ENCODE data around the gene EMX2.

DNA sequence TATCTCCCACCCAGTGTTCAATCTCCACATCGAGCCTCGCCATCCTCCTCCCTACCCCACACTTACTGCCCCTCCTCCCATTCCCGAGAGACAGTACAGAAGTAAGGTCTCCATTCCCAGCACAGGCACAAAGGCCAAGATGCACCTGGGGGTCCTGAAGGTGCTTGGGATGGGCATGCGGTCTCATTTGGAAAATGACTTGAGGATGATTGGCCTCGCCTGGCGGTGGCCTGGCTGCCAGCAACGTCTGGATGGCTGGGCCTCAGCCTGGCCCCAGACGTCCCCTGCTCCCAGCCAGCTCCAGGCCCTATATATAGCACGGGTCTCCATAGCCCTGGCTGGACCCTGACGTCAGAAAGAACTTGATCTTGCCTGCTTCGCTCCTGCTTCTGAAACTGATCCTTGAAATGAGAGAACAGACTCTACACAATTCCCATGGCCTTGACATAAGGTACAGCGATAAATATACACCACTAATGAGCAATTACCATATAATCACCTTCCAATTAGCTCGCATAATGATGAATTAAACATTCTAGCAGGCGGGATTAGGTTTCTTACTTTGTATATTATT is 11.8 kb downstream of the EMX2 start:
- TF ChIP-seq, protein P1, sequence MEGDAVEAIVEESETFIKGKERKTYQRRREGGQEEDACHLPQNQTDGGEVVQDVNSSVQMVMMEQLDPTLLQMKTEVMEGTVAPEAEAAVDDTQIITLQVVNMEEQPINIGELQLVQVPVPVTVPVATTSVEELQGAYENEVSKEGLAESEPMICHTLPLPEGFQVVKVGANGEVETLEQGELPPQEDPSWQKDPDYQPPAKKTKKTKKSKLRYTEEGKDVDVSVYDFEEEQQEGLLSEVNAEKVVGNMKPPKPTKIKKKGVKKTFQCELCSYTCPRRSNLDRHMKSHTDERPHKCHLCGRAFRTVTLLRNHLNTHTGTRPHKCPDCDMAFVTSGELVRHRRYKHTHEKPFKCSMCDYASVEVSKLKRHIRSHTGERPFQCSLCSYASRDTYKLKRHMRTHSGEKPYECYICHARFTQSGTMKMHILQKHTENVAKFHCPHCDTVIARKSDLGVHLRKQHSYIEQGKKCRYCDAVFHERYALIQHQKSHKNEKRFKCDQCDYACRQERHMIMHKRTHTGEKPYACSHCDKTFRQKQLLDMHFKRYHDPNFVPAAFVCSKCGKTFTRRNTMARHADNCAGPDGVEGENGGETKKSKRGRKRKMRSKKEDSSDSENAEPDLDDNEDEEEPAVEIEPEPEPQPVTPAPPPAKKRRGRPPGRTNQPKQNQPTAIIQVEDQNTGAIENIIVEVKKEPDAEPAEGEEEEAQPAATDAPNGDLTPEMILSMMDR (tag by site-specific recombination; IDR thresholded peaks at IDR 0.05): no peak
- no peak for TF ChIP-seq GLI4 (tag by site-specific recombination; IDR thresholded peaks at IDR 0.05)
- TF ChIP-seq, protein P2, sequence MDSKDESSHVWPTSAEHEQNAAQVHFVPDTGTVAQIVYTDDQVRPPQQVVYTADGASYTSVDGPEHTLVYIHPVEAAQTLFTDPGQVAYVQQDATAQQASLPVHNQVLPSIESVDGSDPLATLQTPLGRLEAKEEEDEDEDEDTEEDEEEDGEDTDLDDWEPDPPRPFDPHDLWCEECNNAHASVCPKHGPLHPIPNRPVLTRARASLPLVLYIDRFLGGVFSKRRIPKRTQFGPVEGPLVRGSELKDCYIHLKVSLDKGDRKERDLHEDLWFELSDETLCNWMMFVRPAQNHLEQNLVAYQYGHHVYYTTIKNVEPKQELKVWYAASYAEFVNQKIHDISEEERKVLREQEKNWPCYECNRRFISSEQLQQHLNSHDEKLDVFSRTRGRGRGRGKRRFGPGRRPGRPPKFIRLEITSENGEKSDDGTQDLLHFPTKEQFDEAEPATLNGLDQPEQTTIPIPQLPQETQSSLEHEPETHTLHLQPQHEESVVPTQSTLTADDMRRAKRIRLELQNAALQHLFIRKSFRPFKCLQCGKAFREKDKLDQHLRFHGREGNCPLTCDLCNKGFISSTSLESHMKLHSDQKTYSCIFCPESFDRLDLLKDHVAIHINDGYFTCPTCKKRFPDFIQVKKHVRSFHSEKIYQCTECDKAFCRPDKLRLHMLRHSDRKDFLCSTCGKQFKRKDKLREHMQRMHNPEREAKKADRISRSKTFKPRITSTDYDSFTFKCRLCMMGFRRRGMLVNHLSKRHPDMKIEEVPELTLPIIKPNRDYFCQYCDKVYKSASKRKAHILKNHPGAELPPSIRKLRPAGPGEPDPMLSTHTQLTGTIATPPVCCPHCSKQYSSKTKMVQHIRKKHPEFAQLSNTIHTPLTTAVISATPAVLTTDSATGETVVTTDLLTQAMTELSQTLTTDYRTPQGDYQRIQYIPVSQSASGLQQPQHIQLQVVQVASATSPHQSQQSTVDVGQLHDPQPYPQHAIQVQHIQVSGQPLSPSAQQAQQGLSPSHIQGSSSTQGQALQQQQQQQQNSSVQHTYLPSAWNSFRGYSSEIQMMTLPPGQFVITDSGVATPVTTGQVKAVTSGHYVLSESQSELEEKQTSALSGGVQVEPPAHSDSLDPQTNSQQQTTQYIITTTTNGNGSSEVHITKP (tag by site-specific recombination; IDR thresholded peaks at IDR 0.05): no peak
- TF ChIP-seq ZNF19 (tag by site-specific recombination; IDR thresholded peaks at IDR 0.05; ENCODE audit: low read depth): no peak
- no peak for TF ChIP-seq ZNF341 (tag by site-specific recombination; IDR thresholded peaks at IDR 0.05; ENCODE audit: low read depth)
- no peak for TF ChIP-seq YY2 (tag by site-specific recombination; IDR thresholded peaks at IDR 0.05)
- no peak for TF ChIP-seq ZNF768 (tag by site-specific recombination; IDR thresholded peaks at IDR 0.05)
- TF ChIP-seq, protein P3, sequence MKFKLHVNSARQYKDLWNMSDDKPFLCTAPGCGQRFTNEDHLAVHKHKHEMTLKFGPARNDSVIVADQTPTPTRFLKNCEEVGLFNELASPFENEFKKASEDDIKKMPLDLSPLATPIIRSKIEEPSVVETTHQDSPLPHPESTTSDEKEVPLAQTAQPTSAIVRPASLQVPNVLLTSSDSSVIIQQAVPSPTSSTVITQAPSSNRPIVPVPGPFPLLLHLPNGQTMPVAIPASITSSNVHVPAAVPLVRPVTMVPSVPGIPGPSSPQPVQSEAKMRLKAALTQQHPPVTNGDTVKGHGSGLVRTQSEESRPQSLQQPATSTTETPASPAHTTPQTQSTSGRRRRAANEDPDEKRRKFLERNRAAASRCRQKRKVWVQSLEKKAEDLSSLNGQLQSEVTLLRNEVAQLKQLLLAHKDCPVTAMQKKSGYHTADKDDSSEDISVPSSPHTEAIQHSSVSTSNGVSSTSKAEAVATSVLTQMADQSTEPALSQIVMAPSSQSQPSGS (tag by site-specific recombination; IDR thresholded peaks at IDR 0.05; ENCODE audit: low read depth): no peak
- TF ChIP-seq ZNF274 (IDR thresholded peaks at IDR 0.05; ENCODE audit: low read length): no peak
- TF ChIP-seq ZNF274 (tag by site-specific recombination; IDR thresholded peaks at IDR 0.05; ENCODE audit: borderline replicate concordance): no peak
- no peak for TF ChIP-seq ZNF664 (tag by site-specific recombination; IDR thresholded peaks at IDR 0.05)
- no peak for TF ChIP-seq ZNF324 (tag by site-specific recombination; IDR thresholded peaks at IDR 0.05)

All from HEK293 (cell line).